Body of pancreas (tissue), 4 donors: ENCODE data around the gene CEP135.

ENCODE experiments used
- POLR2A ChIP-seq, 3 donors: fragments of 450-650 bp; IDR thresholded peaks; one replicate each; pipeline ENCODE4 v1.6.1; 2016; ENCODE audit warnings: antibody characterized with exemption in 3 of 3, mild to moderate bottlenecking in 2 of 3
- TF ChIP-seq, protein P1 (sequence below), 7 experiments: fragments of 450-650 bp in 4 of 7; fragments of 200-600 bp in 3 of 7; sonication (generic) in 3 of 7; IDR thresholded peaks; one replicate each; pipeline ENCODE4 v1.5.1; 2016 to 2019; ENCODE audit warnings: antibody characterized with exemption in 7 of 7

DNA sequence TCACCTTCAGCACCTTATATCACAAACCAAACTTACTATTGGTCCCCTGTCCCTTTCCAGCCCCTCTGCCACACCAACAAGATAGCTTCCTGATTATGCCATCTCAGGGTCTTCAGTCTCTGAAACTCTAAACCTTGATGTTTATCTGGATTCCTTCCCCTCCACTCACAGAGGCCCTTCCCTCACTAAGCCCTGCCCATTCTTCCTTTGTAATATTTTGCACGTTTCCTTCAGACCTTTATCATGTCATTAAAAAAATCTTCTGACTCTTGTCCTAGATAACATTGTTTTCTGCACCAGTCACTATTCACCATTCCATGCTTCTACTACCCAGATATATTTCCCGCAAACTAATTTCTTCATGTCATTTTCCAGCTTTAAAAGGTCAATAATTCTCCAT lies 17.7 kb upstream of the CEP135 start:
- TF ChIP-seq, protein P1, sequence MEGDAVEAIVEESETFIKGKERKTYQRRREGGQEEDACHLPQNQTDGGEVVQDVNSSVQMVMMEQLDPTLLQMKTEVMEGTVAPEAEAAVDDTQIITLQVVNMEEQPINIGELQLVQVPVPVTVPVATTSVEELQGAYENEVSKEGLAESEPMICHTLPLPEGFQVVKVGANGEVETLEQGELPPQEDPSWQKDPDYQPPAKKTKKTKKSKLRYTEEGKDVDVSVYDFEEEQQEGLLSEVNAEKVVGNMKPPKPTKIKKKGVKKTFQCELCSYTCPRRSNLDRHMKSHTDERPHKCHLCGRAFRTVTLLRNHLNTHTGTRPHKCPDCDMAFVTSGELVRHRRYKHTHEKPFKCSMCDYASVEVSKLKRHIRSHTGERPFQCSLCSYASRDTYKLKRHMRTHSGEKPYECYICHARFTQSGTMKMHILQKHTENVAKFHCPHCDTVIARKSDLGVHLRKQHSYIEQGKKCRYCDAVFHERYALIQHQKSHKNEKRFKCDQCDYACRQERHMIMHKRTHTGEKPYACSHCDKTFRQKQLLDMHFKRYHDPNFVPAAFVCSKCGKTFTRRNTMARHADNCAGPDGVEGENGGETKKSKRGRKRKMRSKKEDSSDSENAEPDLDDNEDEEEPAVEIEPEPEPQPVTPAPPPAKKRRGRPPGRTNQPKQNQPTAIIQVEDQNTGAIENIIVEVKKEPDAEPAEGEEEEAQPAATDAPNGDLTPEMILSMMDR (IDR thresholded peaks at IDR 0.05): no peak
- no peak for TF ChIP-seq POLR2A (IDR thresholded peaks at IDR 0.05)
